ENCODE data around the gene GFOD1. TPM values are rescaled to one million over a fixed set of nuclear protein-coding genes. Genes with fewer than 3 reads are reported as not detected.
"Not testable (repeated sequence)": the region's sequence is repeated elsewhere in the genome, so short reads cannot be mapped to it uniquely, and the experiment has no call there.

Gene GFOD1
- polyA plus RNA-seq, 10 donors = 2.1 to 7.5 (median 3.5) TPM

GRCh38 chr6:13407709-13408695, 79.4 kb downstream of the GFOD1 start:
- no peak for DNase-seq

- DNase-seq = no peak
These were observed 80.1 kb downstream of the GFOD1 start for GRCh38 chr6:13407368-13407708.

- no peak for DNase-seq
These were observed 80.6 kb downstream of the GFOD1 start for GRCh38 chr6:13406781-13407180.

- no peak for DNase-seq
These were observed 81.4 kb downstream of the GFOD1 start for GRCh38 chr6:13405961-13406477.

GRCh38 chr6:13404892-13405254, 82.5 kb downstream of the GFOD1 start:
- no peak for DNase-seq

- peak in 1 of 3 donors; percentile 55 for DNase-seq
These were observed 83.0 kb downstream of the GFOD1 start for GRCh38 chr6:13404228-13404891.

- no peak for DNase-seq
These were observed 84.7 kb downstream of the GFOD1 start for GRCh38 chr6:13402711-13403110.

- DNase-seq = no peak
These were observed 86.6 kb downstream of the GFOD1 start for GRCh38 chr6:13400772-13401171.

- no peak for DNase-seq
These were observed 88.9 kb downstream of the GFOD1 start for GRCh38 chr6:13398421-13398994.

- no peak for DNase-seq
These were observed 89.4 kb downstream of the GFOD1 start for GRCh38 chr6:13398069-13398381.

GRCh38 chr6:13397359-13398068, 89.9 kb downstream of the GFOD1 start:
- DNase-seq = no peak

GRCh38 chr6:13396241-13396792, 91.1 kb downstream of the GFOD1 start:
- DNase-seq = no peak

- DNase-seq = peak; percentile 40 to 64 (median 63)
These were observed 91.8 kb downstream of the GFOD1 start for GRCh38 chr6:13395272-13396237.

GRCh38 chr6:13392462-13392861, 94.9 kb downstream of the GFOD1 start:
- no peak for DNase-seq

GRCh38 chr6:13391537-13391936, 95.9 kb downstream of the GFOD1 start:
- no peak for DNase-seq

GRCh38 chr6:13390658-13391057, 96.7 kb downstream of the GFOD1 start:
- DNase-seq = no peak

- not testable (repeated sequence) for DNase-seq
These were observed 98.2 kb downstream of the GFOD1 start for GRCh38 chr6:13389237-13389636.

GRCh38 chr6:13388769-13389168, 98.6 kb downstream of the GFOD1 start:
- DNase-seq = not testable (repeated sequence)

- DNase-seq = no peak
These were observed 102.4 kb downstream of the GFOD1 start for GRCh38 chr6:13384966-13385365.

- no peak for DNase-seq
These were observed 102.9 kb downstream of the GFOD1 start for GRCh38 chr6:13384506-13384905.
